Stimulated activated CD8-positive, alpha-beta memory T cell treated with anti-CD3 and anti-CD28 coated beads, Interleukin-4, amount 100 ng/mL, for 24 hours (primary cell): ENCODE measurements around the gene PTH2.
"Not testable (repeated sequence)": the region's sequence is repeated elsewhere in the genome, so short reads cannot be mapped to it uniquely, and the experiment has no call there.

Experiments
- DNase-seq: peaks from one replicate; pipeline ENCODE4 v3.0.0-alpha.2; 2020; ENCODE audit warnings: low read depth

Gene PTH2

GRCh38 chr19:49447485-49448431, 24.5 kb upstream of the PTH2 start:
- no peak for DNase-seq

DNA sequence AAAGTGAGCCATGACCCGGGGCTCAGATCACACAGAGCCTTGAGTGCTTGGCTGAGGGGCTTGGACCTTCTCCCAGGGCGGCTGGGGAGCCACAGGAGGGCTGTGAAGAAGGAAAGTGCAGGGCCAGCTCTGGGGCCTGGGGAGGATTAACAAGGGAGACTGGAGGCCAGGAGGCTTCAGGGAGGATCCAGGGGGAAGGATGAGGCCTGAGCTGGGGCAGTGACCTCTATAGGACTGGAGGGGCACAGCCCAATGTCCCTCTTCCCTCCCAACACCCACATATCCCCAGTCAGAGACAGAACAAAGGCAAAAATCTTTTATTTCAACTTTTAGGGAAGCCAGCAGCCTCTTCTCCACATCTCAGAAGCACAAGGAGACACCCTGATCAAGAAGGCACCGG, 22.8 kb upstream of the PTH2 start:
- no peak for DNase-seq

DNA sequence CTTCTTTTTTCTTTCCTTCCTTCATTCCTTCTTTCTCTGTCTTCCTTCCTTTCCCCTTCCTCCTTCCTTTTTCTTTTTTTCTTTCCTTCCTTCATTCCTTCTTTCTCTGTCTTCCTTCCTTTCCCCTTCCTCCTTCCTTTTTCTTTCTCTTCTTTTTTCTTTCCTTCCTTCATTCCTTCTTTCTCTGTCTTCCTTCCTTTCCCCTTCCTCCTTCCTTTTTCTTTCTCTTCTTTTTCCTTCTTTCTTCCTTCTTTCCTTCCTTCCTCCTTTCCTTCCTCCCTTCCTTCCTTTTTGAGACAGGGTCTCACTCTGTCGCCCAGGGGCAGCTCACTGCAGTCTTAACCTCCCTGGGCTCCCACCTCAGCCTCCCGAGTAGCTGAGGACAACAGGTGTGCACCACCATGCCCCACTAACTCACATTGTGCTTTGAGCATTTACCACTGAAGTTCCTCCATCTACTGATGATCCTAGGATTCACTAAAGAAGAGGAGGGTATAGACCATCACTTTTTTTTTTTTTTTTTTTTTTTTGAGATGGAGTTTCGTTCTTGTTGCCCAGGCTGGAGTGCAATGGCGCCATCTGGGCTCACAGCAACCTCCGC, 21.0 kb upstream of the PTH2 start:
- not testable (repeated sequence) for DNase-seq

DNA sequence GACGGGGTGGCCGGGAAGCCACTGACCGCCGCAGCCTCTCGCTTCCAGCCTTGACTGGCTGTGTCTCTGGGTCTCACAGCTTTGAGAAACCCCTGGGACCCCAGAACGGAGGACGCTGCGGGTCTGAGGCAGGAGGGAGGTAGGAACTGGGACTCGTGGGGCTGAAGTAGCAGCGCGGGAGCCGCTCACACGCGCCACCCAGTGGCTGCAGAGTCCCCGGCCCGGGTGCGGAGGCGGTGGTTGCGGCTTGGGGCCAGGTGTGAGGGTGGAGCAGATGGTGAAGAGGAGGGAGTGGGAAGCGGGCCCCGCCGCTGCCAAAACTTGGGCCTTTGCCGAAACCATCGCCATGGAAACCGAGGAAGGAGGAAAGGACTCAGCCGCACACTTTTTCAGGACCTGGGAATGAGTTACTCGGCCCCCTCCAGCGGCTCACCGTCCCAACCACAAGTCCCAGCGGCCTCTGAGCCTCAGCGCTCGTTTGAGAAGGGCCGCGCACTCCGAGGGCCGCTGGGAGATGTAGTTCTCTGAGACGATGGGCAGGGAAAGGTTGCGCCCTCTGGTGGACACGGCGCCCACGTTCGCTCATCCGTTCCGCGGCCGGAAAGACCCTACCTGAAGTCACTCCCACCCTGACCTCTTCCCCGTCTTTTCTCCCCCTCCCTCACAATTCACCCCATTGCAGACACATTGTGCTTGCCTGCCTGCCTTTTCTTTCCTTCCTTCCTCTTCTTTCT, 20.3 kb upstream of the PTH2 start:
- peak; percentile 88 for DNase-seq

GRCh38 chr19:49442771-49443365, 19.6 kb upstream of the PTH2 start:
- no peak for DNase-seq

- no peak for DNase-seq
Measured at GRCh38 chr19:49442354-49442753, 19.1 kb upstream of the PTH2 start.

DNA sequence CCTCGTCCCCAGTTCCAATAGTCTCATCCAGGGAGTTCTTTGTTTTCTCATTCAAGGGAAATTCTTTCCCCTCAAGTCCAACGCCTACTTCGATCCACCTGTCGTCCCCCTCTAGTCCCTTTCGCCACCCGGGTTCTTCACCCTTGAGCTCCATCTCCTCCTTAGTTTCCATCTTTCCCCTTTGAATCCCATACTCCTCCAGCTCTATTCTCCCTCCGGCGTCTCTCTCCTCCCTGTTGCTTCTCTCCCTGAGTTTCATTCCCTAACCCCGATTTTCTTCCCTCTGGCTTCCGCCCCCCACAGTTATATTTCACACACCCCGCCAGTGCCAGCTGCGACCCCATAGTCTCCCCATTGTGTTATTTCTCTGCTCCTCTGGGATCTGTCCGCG, 18.7 kb upstream of the PTH2 start:
- DNase-seq, result no peak

DNA sequence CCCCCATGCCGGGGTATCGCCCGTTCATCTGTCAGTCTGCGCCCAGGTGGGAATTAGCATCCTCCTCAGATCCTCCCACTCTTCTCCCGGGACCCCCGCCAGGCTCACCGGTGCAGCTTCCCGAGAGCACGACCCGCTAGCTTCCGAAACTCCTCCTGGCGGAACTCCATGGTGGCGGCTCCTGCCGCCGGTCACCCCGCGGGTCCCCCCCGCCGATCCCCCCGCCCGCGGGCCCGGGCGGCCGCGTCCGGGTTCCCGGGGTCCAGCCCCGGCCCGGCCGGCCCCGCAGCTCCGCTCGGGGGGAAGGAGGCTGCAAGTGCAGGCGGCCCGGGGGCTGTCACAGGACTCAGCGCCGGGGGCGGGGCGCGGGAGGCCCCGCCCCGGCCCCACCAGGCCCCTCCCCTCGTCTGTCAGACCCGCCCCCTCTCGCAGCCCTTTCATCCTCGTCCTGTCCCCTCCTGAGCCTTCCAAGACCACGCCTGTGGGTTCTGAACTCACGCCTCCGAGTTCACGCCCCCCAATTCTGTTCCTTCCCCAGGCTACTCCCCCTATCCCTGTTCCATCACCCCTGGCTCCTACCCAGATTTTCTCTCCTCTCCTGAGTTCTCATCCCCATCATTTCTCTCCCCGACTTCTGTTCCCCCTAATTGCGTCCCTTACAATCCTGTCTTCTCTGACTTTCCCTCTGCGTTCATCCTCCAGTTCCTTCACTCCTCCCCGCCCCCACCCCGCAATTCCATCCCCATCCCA, 18.1 kb upstream of the PTH2 start, which contains the start of gene SLC17A7:
SLC17A7 (minus strand) TSS at position 318 of the 750 bp plus-strand sequence; CDS start at position 170, 148 bp downstream.
- DNase-seq, result no peak

- DNase-seq, result no peak
Measured at GRCh38 chr19:49440439-49441209, 17.4 kb upstream of the PTH2 start.

DNA sequence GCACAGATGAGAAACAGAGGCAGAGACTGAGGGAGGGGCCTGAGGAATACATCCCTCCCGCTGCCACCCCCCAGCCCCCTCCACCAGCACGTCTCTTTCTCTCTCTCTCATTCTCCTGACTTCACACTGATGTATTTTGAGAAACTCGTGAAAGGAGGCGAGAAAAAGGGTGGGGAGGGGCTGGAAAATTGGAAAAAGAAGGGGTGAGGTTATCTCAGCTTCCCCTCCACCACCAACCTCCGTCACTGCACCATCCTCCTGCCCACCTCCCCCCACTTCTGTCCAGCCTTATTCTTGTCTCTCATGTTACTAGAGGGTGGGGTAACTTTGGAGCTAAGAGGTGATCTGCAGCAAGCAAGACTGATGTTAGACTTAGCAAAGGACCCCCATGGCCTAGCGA, 16.6 kb upstream of the PTH2 start:
- no peak for DNase-seq

- DNase-seq, result no peak
Measured at GRCh38 chr19:49438261-49438660, 15.0 kb upstream of the PTH2 start.

DNA sequence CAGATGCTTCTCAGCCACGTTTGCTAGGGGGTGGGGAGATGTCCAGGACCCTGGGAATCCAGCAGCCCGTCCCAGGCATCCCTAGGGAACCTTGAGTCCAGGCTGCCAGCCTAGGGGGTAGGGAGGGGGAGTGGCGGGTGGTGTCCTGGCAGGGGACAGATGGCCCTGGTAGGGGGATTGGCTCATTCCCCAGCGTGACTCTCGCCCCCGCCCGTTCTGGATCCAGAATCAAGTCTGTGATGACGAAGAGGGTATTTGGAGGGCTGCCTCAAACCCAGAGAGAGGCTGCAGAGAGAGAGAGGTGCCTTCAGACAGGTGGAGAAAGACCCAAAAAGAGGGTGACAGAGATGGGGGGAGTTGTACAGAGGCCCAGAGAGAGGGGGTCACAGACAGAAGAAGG, 14.0 kb upstream of the PTH2 start:
- DNase-seq, result no peak

GRCh38 chr19:49436381-49437017, 13.3 kb upstream of the PTH2 start:
- DNase-seq, result peak; percentile 47

DNA sequence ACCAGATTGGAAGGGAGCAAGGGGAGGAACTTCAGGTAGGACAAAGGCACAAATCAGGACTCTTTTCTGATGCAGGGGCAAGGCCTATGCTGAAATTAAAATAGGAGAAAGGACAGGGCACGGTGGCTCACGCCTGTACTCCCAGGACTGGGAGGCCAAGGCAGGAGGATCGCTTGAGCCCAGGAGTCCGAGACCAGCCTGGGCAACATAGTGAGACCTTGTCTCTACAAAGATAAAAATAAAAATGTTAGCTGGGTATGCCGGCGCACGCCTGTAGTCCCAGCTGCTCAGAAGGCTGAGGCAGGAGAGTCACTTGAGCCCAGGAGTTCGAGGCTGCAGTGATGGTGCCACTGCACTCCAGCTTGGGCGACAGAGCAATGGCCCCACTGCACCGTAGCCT, 12.4 kb upstream of the PTH2 start:
- no peak for DNase-seq

DNA sequence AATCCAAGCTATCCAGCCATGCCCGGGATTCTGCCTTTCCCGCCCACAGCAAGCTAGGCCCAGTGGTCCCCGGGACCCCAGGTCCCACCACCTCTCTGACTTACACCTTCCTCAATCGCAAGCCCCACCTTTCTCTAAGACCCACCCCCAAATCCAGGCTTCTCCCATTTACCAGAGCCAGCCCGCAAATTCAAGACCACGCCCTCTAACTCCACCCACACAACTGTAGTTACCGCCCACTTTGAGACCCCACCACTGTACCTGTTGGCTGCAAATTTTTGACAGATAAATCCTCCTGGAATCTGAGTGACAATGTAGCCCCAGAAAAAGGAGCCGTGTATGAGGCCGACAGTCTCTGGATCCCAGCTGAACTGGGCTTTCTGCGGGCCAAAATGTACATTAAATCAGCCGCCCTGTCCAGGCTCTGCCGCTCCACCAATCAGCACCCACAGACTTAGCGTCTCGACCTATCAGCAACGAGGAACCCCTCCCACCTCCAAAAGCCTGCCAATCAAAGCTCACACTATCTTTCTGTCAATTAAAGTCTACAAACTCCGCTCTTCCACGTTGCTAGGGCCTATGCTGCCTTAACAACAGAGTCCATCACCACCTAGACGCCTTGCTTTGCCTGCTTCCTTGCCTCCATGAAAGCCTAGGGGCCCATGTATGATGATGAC, 11.8 kb upstream of the PTH2 start:
- no peak for DNase-seq

DNA sequence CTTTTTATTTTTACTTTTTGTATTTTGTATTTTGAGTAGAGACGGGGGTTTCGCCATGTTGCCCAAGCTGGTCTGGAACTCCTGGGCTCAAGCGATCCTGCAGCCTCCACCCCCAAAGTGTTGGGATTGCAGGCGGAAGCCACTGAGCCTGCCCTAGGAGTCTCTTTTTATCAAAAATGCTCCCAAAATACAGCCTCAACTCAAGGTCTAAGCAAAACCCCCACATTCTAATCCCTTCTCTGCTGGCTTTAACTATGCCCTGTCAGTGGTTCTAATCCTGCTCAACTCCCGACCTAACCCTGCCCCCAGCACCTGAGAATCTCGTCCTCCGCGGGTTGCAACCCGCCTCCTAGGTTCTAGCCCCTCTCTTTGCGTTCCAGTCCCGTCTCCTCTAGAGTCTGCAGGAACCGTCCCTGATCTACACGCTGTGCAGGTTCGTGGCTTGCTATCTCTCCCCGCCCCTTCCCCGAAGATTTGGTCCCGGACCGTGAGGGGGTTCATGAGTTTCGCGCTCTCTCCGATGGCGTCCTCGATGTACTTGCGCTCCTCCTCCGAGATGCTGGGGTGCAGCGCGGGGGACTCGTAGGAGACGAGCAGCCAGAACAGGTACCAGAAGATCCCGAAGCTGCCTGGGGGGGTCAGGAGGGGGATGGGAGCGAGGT, 10.1 kb upstream of the PTH2 start:
- no peak for DNase-seq

- DNase-seq, result no peak
Measured at GRCh38 chr19:49432141-49433073, 9.2 kb upstream of the PTH2 start.

DNA sequence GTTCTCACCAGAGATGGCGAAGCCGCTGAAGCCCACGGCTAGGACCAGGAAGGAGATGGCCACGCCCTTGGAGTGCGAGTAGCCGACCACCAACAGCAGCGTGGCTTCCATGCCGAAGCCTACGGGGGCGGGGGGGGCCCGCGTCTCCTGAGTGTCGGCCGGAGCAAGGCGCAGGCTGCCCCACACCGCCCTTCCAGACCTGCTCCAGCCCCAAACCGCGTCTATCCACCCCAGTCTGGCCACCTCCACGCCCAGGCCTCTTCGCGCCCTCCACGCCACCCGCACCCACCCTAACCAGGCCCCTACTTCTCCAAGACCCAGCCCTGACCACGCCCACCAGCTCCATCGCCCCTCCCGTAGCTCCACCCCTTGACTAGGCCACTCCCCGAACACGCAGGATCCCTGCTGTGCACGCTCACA, 8.1 kb upstream of the PTH2 start:
- DNase-seq, result no peak
